HK-2 (cell line): ENCODE results near the gene TRIM33.

ENCODE experiments used
- DNase-seq: peaks from one replicate; pipeline ENCODE4 v3.0.0-alpha.2; 2018; ENCODE audit not compliant: unreplicated experiment

The TRIM33 gene

GRCh38 chr1:114352797-114353196 lies 158.2 kb downstream of the TRIM33 start:
- DNase-seq = no peak

GRCh38 chr1:114350731-114351445 lies 160.1 kb downstream of the TRIM33 start:
- DNase-seq = no peak

GRCh38 chr1:114349891-114350605 lies 161.0 kb downstream of the TRIM33 start:
- DNase-seq = no peak

GRCh38 chr1:114347431-114348209 lies 163.4 kb downstream of the TRIM33 start:
- DNase-seq = no peak

- peak; percentile 97 for DNase-seq
Measured at GRCh38 chr1:114346480-114347029, 164.4 kb downstream of the TRIM33 start.

GRCh38 chr1:114345930-114346479 lies 165.0 kb downstream of the TRIM33 start:
- no peak for DNase-seq

- no peak for DNase-seq
Measured at GRCh38 chr1:114344656-114345055, 166.3 kb downstream of the TRIM33 start.
